NT2/D1 (cell line): ENCODE measurements around the gene SIK3.

Source experiments
- YY1 ChIP-seq: IDR thresholded peaks from 2 replicates; pipeline ENCODE4 v1.6.1; 2011; ENCODE audit not compliant: insufficient read length, insufficient read depth
- ZNF274 ChIP-seq: IDR thresholded peaks from 2 replicates; pipeline ENCODE4 v1.6.1; 2011; ENCODE audit warnings: mild to moderate bottlenecking, low read depth, low read length

- TF ChIP-seq ZNF274 (no peak), YY1 (no peak)
These were observed 81.5 kb downstream of the SIK3 start for GRCh38 chr11:117016747-117017146.
